Breast epithelium (tissue), 3 donors: ENCODE measurements around the gene GLB1L2.

Experiments
- POLR2A ChIP-seq: fragments of 450-650 bp; IDR thresholded peaks from one replicate; pipeline ENCODE4 v1.6.1; 2016; ENCODE audit warnings: antibody characterized with exemption, mild to moderate bottlenecking, moderate library complexity
- POLR2AphosphoS5 ChIP-seq, 3 donors: sonication (generic); formaldehyde crosslinking; IDR thresholded peaks; one replicate each; pipeline ENCODE4 v1.6.1; 2017; ENCODE audit warnings: antibody characterized with exemption in 3 of 3
- TF ChIP-seq, protein P1 (sequence below), 3 donors: fragments of 450-650 bp; IDR thresholded peaks; one replicate each; pipeline ENCODE4 v1.5.1; 2016 to 2017; ENCODE audit warnings: antibody characterized with exemption in 3 of 3, mild to moderate bottlenecking in 3 of 3, moderate library complexity in 3 of 3

DNA sequence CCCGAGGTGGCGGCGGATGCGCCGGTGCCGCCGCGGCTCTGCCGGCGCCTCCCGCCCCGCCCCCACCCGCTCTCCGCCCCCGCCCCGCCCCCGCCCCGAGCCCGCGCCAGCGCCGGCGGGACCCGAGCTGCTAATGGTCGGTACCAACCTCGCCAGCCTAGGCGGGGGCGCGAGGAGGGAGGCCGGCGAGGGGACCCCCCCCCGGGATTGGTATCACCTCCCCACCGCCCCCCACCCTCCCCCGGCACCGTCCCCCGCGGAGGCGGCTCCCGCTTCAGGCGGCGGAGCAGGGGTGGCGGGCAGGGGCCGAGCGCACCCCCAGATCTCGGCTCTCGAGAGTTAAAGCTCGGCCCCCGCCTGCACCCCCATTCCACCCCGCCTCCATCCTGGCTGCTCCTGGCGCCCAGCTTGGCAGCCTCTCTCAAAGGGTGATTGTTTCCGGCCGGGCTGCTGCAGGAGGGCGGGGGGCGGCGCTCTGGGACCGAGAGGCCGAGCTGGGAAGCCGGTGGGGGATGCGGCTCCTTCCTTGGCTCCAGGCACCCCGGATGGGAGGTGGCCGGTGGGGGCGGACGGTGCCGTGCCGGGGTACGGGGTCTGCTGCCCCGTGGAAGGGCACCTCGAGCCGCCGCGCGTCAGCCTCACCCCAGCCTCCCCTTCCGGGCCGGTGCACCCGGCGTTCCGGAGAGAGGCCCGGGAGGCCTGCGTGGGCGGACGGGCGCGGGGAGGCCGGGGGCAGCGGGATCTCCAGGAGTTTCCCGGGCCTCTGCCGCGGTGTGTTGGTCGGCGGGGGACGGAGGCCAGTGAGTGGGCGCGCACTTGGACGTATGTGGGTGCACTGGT lies 80.6 kb downstream of the GLB1L2 start, which contains the start of gene B3GAT1:
- TF ChIP-seq, protein P1, sequence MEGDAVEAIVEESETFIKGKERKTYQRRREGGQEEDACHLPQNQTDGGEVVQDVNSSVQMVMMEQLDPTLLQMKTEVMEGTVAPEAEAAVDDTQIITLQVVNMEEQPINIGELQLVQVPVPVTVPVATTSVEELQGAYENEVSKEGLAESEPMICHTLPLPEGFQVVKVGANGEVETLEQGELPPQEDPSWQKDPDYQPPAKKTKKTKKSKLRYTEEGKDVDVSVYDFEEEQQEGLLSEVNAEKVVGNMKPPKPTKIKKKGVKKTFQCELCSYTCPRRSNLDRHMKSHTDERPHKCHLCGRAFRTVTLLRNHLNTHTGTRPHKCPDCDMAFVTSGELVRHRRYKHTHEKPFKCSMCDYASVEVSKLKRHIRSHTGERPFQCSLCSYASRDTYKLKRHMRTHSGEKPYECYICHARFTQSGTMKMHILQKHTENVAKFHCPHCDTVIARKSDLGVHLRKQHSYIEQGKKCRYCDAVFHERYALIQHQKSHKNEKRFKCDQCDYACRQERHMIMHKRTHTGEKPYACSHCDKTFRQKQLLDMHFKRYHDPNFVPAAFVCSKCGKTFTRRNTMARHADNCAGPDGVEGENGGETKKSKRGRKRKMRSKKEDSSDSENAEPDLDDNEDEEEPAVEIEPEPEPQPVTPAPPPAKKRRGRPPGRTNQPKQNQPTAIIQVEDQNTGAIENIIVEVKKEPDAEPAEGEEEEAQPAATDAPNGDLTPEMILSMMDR (IDR thresholded peaks at IDR 0.05), result no peak
- TF ChIP-seq POLR2A, result no peak
- no peak for TF ChIP-seq POLR2AphosphoS5 (IDR thresholded peaks at IDR 0.05)
